GM13976 (cell line): ENCODE measurements around the gene DNAJB6.

Experiments used
- DNase-seq: peaks from one replicate; pipeline ENCODE4 v3.0.0; 2012; ENCODE audit warnings: low spot score
- in situ Hi-C: fragments of 300-500 bp; cut with MboI; formaldehyde crosslinking; loops from one replicate; pipeline ENCODE4 v1.12.0; 2022; ENCODE audit warnings: low sequenced_read_pairs, mixed read lengths, inconsistent platforms; ENCODE audit not compliant: unreplicated experiment
- TF ChIP-seq, protein P1 (sequence below): IDR thresholded peaks from 2 replicates; pipeline ENCODE4 v1.5.1; 2012; ENCODE audit warnings: borderline replicate concordance, mild to moderate bottlenecking; ENCODE audit not compliant: insufficient read depth; ENCODE audit errors: extremely low read depth, missing control alignments, control extremely low read depth

DNAJB6 gene

DNA sequence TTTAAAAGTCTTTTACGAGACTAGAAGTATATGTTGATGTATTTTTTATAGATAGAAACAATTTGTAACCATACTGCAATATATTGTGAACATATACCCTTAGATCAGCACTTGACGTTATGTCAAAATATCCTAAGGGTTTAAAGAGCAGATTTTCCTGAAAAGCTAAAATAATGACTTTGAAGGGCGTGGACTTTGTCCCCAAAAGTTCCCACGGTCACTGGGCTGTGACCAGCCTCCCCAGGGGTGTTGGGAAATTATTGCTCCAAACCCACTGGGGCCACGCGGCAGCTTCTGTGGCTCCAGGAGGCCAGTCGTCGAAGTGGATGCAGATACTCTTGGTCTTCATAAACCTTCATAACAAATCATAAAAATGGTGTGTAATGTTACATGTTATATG is 29.9 kb downstream of the DNAJB6 start:
- TF ChIP-seq, protein P1, sequence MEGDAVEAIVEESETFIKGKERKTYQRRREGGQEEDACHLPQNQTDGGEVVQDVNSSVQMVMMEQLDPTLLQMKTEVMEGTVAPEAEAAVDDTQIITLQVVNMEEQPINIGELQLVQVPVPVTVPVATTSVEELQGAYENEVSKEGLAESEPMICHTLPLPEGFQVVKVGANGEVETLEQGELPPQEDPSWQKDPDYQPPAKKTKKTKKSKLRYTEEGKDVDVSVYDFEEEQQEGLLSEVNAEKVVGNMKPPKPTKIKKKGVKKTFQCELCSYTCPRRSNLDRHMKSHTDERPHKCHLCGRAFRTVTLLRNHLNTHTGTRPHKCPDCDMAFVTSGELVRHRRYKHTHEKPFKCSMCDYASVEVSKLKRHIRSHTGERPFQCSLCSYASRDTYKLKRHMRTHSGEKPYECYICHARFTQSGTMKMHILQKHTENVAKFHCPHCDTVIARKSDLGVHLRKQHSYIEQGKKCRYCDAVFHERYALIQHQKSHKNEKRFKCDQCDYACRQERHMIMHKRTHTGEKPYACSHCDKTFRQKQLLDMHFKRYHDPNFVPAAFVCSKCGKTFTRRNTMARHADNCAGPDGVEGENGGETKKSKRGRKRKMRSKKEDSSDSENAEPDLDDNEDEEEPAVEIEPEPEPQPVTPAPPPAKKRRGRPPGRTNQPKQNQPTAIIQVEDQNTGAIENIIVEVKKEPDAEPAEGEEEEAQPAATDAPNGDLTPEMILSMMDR: no peak
- in situ Hi-C loops: no loop called here
- no peak for DNase-seq

DNA sequence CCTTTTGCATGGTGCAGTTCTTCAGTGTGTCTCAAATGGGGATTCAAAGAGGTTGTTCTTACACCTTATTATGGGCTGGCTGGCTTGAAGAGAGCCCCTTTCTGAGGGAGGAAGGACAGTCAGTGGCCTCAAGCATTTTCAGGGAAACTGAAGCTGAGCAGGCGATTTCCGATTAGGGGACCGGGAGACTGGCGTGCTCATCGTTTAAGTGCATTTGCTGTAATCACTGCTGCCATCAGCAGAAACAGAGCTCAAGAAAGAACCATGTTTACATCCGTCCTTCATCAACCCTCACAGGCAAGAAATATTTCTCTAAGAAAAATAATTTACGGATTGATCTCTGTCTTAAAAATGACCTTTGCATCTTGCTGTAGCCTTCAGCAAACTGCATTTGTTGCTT is 32.2 kb downstream of the DNAJB6 start:
- DNase-seq: no peak
- TF ChIP-seq, protein P1: no peak
- in situ Hi-C loops: no loop called here

DNA sequence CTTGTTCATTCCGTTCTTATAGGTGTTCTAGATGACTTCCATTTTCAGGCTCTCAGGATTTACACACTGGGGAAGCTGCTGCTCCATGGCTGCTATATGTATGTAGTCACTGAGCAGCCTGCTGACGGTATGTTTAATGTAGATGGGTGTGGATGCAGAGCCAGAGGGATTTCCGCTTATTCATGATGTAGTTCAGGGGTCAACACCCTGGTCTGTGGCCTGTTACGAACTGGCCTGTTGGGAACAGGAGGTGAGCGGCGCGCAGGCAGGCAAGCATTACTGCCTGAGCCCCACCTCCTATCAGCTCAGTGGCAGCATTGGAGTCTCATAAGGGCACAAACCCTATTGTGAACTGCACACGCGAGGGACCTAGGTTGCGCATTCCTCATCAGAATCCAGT is 33.9 kb downstream of the DNAJB6 start:
- DNase-seq: no peak
- in situ Hi-C loops: no loop called here
- TF ChIP-seq, protein P1: no peak

DNA sequence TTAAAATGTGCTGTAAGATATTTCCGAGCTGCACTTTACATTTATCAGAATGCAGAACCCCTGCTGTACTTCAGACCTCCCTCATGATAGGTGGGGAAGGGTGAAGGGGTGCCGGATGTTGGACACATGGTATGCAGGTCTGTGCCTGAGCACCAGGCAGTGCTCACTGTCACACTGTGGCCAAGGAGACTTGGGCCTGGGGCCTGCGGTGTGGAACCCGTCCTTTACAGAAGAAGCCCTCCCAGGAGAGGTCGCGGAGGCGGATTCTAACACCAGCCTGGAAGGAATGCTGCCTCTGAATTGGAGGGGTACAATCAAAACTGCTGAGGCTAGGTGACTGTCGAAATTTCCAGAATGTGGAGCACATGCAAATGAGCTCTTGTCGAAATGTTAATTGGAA is 34.5 kb downstream of the DNAJB6 start:
- in situ Hi-C loops: no loop called here
- no peak for DNase-seq
- TF ChIP-seq, protein P1: no peak

DNA sequence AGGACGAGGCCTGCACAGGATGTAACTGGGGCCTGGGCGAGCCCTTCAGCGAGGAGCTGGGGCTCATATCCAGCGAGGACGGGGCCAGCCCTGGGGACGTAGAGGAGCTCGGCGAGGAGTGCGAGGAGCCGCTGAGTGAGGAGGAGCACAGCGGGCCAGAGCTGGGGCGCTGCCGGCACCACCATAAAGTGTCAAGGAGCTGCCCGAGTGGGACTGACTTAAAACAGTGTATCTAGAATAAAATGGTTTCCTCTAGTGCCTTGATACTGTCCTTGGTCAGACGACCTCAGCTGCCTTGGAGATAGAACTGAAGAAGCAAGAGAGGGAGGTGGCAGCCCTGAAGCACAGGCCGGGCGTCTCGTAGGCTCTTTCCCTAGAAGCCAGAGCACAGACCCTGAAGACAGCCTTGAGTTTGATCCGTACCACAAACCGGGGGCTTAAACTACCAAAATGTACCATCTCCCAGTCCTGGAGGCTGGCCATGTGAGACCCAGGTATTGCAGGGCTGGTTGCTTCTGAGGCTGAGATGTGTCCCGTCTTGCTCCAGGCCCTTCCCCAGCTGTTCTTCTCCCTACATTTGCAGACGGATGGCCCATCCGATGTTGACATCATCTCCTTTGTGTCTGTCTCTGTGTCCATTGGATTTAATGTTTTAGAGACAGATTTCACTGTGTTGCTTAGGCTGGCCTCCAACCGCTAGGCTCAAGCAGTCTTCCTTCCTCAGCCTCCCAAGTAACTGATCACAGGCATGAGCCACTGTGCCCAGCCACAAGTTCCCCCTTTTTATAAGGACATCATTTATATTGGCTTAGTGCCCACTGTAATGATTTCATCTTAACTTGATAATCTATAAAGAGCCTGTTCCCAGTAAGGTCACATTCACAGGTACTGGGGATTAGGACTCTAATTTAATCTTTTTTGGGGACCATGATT is 35.8 kb downstream of the DNAJB6 start:
- in situ Hi-C loops: no loop called here
- no peak for DNase-seq
- TF ChIP-seq, protein P1: no peak

DNA sequence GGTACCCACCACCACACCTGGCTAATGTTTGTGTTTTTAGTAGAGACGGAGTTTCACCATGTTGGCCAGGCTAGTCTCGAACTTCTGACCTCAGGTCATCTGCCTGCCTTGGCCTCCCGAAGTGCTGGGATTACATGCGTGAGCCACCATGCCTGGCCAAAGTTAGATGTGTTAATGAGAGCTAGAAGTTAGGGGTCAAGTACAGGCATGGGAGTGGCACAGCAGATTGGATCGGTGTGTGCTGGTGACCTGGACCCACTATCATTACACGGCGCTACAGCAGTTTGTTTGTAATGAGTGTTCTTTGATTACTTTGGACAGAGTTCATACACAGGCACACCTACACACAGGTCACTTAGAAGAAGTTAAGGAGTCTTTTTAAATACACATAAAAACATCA is 36.7 kb downstream of the DNAJB6 start:
- no peak for DNase-seq
- in situ Hi-C loops: no loop called here
- TF ChIP-seq, protein P1: no peak
